Fibroblast of lung (primary cell): ENCODE data around the gene DLGAP1. TPM values are rescaled to one million over a fixed set of nuclear protein-coding genes. Genes with fewer than 3 reads are reported as not detected.
A peak's percentile ranks its signal among the peaks of the same experiment; 100 is the strongest.

Source experiments
- DNase-seq, 2 donors: peaks; one replicate each; pipeline versions ENCODE4 v3.0.0 to v3.0.0-alpha.2; 2010; ENCODE audit warnings: low read depth in 2 of 2
- H2AFZ ChIP-seq: 2 replicates; pipeline ENCODE4 v1.5.1; 2012; ENCODE audit warnings: low read length, control low read depth, inconsistent platforms
- H3K27ac ChIP-seq: 2 replicates; pipeline ENCODE4 v1.5.1; 2011; ENCODE audit warnings: low read length, control low read depth; ENCODE audit not compliant: insufficient read depth
- H3K27me3 ChIP-seq: 2 replicates; pipeline ENCODE4 v1.5.1; 2011; ENCODE audit warnings: mild to moderate bottlenecking, low read length; ENCODE audit not compliant: control insufficient read depth, insufficient read depth
- H3K36me3 ChIP-seq: 2 replicates; pipeline ENCODE4 v1.5.1; 2011; ENCODE audit warnings: low read length; ENCODE audit not compliant: control insufficient read depth, insufficient read depth
- H3K4me1 ChIP-seq: 2 replicates; pipeline ENCODE4 v1.5.1; 2011; ENCODE audit warnings: low read length; ENCODE audit not compliant: control insufficient read depth, insufficient read depth; ENCODE audit errors: extremely low read depth
- H3K4me2 ChIP-seq: 2 replicates; pipeline ENCODE4 v1.5.1; 2011; ENCODE audit warnings: low read length, control low read depth; ENCODE audit not compliant: insufficient read depth; ENCODE audit errors: extremely low read depth
- H3K4me3 ChIP-seq, 4 experiments: fragments of 200-600 bp in 1 of 4; sonication (generic) in 1 of 4; replicated peaks in 1 of 4; 2 replicates each; pipeline ENCODE4 v1.5.1; 2011 to 2016; ENCODE audit warnings: low read length in 4 of 4, low read depth in 3 of 4, mild to moderate bottlenecking in 3 of 4, control low read depth in 2 of 4, inconsistent platforms in 1 of 4, mixed read lengths in 1 of 4; ENCODE audit not compliant: insufficient read depth in 1 of 4; ENCODE audit errors: control extremely low read depth in 1 of 4
- H3K79me2 ChIP-seq: 2 replicates; pipeline ENCODE4 v1.5.1; 2012; ENCODE audit warnings: mild to moderate bottlenecking, low read length, inconsistent platforms; ENCODE audit not compliant: control insufficient read depth, insufficient read depth
- H3K9ac ChIP-seq: 2 replicates; pipeline ENCODE4 v1.5.1; 2011; ENCODE audit warnings: mild to moderate bottlenecking, low read length, control low read depth; ENCODE audit not compliant: insufficient read depth
- H3K9me3 ChIP-seq: 2 replicates; pipeline ENCODE4 v1.5.1; 2012; ENCODE audit warnings: low read depth, low read length; ENCODE audit not compliant: control insufficient read depth, insufficient read depth
- H4K20me1 ChIP-seq: 2 replicates; pipeline ENCODE4 v1.5.1; 2011; ENCODE audit warnings: low read length; ENCODE audit not compliant: control insufficient read depth, insufficient read depth; ENCODE audit errors: extremely low read depth
- CTCF ChIP-seq, 2 donors: IDR thresholded peaks in 1 of 2; conservative IDR thresholded peaks in 1 of 2; 1 replicate in 1 of 2; 2 replicates in 1 of 2; pipeline ENCODE4 v1.5.1; 2011 to 2012; ENCODE audit warnings: low read length in 2 of 2, control low read depth in 1 of 2, inconsistent platforms in 1 of 2, low read depth in 1 of 2, mild to moderate bottlenecking in 1 of 2
- EZH2 ChIP-seq: IDR thresholded peaks from 2 replicates; pipeline ENCODE4 v1.5.1; 2012; ENCODE audit warnings: low read length, control low read depth, mild to moderate bottlenecking; ENCODE audit errors: missing control alignments
- polyA plus RNA-seq, 2 donors: library from polyadenylated mRNA; depleted of rRNA in 1 of 2; stranded (reverse) in 1 of 2; unstranded in 1 of 2; fragments of >200 nt; gene quantifications; 2 replicates each; pipeline ENCODE4 v1.2.1, GENCODE V29; 2011 to 2012; ENCODE audit warnings: missing spikeins in 1 of 2
- total RNA-seq: library from RNA; depleted of rRNA; stranded (reverse); fragments of >200 nt; gene quantifications from 2 replicates; pipeline ENCODE4 v1.2.1, GENCODE V29; 2014

Gene DLGAP1
- total and polyA plus RNA-seq, 2 donors (not counting 1 experiment from before 2014, with no cell fraction given): 0.16 to 0.17 TPM

- Histone ChIP-seq H3K4me2 (no peak overlapping the region), H3K4me3 (no peak overlapping the region), H4K20me1 (no peaks in the 10 kb centered on the region), H2AFZ (no peak overlapping the region), H3K79me2 (no peaks in the 10 kb centered on the region), H3K27me3 (peaks cover 4% of the 10 kb centered on the region), H3K9ac (no peak overlapping the region), H3K4me1 (no peaks in the 10 kb centered on the region), H3K9me3 (no peaks in the 10 kb centered on the region), H3K27ac (no peak overlapping the region), H3K36me3 (no peaks in the 10 kb centered on the region)
- TF ChIP-seq EZH2 (no peak), CTCF (conservative IDR thresholded peaks at IDR 0.05 in 1 of 2, IDR thresholded peaks at IDR 0.05 in 1 of 2; ENCODE audit: low read depth in 1 of 2, low read length in 2 of 2) (no peak)
- DNase-seq: no peak
Observed at GRCh38 chr18:3540805-3541548, 914.1 kb downstream of the DLGAP1 start.

GRCh38 chr18:3538954-3539617, 916.0 kb downstream of the DLGAP1 start:
- H3K4me3 ChIP-seq: no peak overlapping the region
- no peaks in the 10 kb centered on the region for H3K36me3 ChIP-seq
- H3K79me2 ChIP-seq: no peaks in the 10 kb centered on the region
- no peaks in the 10 kb centered on the region for H3K4me1 ChIP-seq
- no peak overlapping the region for H3K4me2 ChIP-seq
- H2AFZ ChIP-seq: no peak overlapping the region
- DNase-seq: no peak
- no peak overlapping the region for H3K27ac ChIP-seq
- H3K9ac ChIP-seq: no peak overlapping the region
- no peak for TF ChIP-seq EZH2
- TF ChIP-seq CTCF (conservative IDR thresholded peaks at IDR 0.05 in 1 of 2, IDR thresholded peaks at IDR 0.05 in 1 of 2; ENCODE audit: low read depth in 1 of 2, low read length in 2 of 2): no peak
- no peaks in the 10 kb centered on the region for H3K9me3 ChIP-seq
- H4K20me1 ChIP-seq: no peaks in the 10 kb centered on the region
- peaks cover 4% of the 10 kb centered on the region for H3K27me3 ChIP-seq

DNA sequence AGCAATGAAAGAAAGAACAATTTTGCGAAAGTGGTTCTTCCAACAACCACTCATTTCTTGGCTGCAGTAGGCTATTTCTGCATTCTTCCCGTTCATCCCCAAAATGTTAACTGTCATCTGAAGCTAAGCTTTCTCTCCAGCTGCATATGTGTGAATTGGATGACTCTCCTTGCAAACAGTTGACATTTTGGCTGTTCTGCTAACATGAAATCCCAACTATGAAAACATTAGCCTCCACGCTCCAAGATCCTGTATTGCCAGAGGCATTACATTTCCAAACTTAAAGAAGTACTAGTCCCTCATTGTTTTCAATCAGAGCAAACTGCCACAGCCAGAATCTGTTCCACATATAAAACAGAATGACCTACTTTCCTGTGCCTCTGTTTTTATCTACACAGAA, 916.7 kb downstream of the DLGAP1 start:
- Histone ChIP-seq H3K4me3 (no peak overlapping the region), H3K36me3 (no peaks in the 10 kb centered on the region), H3K27ac (no peak overlapping the region), H3K9me3 (no peaks in the 10 kb centered on the region), H3K27me3 (peaks cover 4% of the 10 kb centered on the region), H3K4me2 (no peak overlapping the region), H3K79me2 (no peaks in the 10 kb centered on the region), H3K9ac (no peak overlapping the region), H4K20me1 (no peaks in the 10 kb centered on the region), H2AFZ (no peak overlapping the region), H3K4me1 (no peaks in the 10 kb centered on the region)
- no peak for TF ChIP-seq EZH2
- TF ChIP-seq CTCF (conservative IDR thresholded peaks at IDR 0.05 in 1 of 2, IDR thresholded peaks at IDR 0.05 in 1 of 2; ENCODE audit: low read depth in 1 of 2, low read length in 2 of 2): no peak
- peak in 1 of 2 donors; percentile 51 for DNase-seq
